ENCODE measurements around the gene PRICKLE2.

Gene PRICKLE2

DNA sequence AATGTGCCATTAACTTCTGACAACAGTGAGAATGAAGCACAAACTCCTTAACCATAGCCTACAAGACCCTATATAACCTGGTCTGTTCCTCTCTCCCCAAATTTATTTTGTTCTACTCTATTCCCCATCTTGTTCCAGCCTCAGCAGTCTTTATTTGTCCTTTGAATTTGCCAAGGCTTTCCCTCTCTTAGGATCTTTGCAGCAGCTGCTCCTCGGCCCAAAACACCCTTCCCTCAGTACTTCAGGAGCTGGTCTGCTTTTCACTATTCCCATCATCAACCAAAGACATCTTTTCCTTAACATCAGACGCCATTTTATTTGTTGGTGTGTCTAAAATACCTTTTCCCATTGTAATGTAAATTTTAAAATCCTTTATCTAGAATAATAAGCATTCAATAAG lies 10.2 kb downstream of the PRICKLE2 start:
- H3K4me1 ChIP-seq (ENCODE audit: control insufficient read depth, low read length): no peaks in the 10 kb centered on the region
- no peaks in the 10 kb centered on the region for H3K9me2 ChIP-seq (replicated peaks; ENCODE audit: control insufficient read depth, low read length)
- no peak overlapping the region for H3K4me2 ChIP-seq (ENCODE audit: low read length)
- H3K9me3 ChIP-seq (ENCODE audit: control insufficient read depth, insufficient read depth, low read length): no peaks in the 10 kb centered on the region
- no peak overlapping the region for H3K27ac ChIP-seq (ENCODE audit: low read depth, low read length)
- no peaks in the 10 kb centered on the region for H3F3A ChIP-seq (ENCODE audit: control insufficient read depth, insufficient read depth)
- no peaks in the 10 kb centered on the region for H4K20me1 ChIP-seq (ENCODE audit: control insufficient read depth, insufficient read depth, low read depth, low read length)
- no peaks in the 10 kb centered on the region for H3K36me3 ChIP-seq (ENCODE audit: control insufficient read depth, low read length)
- TF ChIP-seq EZH2phosphoT487 (IDR thresholded peaks at IDR 0.05; ENCODE audit: borderline replicate concordance, low read length): no peak
- TF ChIP-seq, protein P1, sequence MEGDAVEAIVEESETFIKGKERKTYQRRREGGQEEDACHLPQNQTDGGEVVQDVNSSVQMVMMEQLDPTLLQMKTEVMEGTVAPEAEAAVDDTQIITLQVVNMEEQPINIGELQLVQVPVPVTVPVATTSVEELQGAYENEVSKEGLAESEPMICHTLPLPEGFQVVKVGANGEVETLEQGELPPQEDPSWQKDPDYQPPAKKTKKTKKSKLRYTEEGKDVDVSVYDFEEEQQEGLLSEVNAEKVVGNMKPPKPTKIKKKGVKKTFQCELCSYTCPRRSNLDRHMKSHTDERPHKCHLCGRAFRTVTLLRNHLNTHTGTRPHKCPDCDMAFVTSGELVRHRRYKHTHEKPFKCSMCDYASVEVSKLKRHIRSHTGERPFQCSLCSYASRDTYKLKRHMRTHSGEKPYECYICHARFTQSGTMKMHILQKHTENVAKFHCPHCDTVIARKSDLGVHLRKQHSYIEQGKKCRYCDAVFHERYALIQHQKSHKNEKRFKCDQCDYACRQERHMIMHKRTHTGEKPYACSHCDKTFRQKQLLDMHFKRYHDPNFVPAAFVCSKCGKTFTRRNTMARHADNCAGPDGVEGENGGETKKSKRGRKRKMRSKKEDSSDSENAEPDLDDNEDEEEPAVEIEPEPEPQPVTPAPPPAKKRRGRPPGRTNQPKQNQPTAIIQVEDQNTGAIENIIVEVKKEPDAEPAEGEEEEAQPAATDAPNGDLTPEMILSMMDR (IDR thresholded peaks at IDR 0.05; ENCODE audit: low read depth, low read length, poor library complexity, severe bottlenecking): no peak
- no peaks in the 10 kb centered on the region; the same call in 1 of the 2 replicates for H3K27me3 ChIP-seq (ENCODE audit: control insufficient read depth, low read length)
- no peak overlapping the region for H3K4me3 ChIP-seq (ENCODE audit: low read length)
- H3K79me2 ChIP-seq (ENCODE audit: control insufficient read depth, low read length): no peaks in the 10 kb centered on the region

DNA sequence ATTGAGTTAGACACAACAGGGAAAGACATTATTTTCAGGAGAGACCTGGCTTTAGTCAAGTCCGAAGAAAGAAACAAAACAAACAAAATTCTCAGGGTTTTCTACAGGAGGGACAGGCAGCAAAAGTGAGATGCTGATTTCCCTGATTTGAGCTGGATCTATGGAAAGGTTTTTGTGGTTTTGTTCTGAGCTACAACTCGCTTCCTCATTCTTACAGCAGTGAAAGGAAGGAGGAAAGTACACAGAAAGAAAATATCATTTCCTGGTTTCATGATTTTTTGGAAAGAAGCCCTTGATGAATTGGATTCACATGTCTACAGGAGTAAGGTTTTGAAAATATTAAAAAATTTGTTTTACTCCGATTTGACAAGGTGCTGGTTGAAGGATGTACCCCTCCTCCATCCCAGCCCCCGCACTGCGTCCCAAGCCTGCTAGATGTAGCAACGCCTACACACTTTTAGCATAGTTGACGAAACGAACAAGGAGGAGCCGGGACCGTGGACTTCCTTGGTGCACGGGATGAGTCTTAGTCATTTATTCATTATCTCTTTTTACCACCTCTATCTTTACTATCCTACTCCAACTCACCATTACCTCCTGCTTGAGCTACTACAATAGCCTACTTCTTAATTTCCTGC lies 10.8 kb downstream of the PRICKLE2 start:
- Histone ChIP-seq H3K9me3 (ENCODE audit: control insufficient read depth, insufficient read depth, low read length) (no peaks in the 10 kb centered on the region), H3K9me2 (replicated peaks; ENCODE audit: control insufficient read depth, low read length) (no peaks in the 10 kb centered on the region), H4K20me1 (ENCODE audit: control insufficient read depth, insufficient read depth, low read depth, low read length) (no peaks in the 10 kb centered on the region), H3K4me2 (ENCODE audit: low read length) (no peak overlapping the region), H3K4me1 (ENCODE audit: control insufficient read depth, low read length) (no peaks in the 10 kb centered on the region), H3K4me3 (ENCODE audit: low read length) (no peak overlapping the region), H3F3A (ENCODE audit: control insufficient read depth, insufficient read depth) (no peaks in the 10 kb centered on the region), H3K79me2 (ENCODE audit: control insufficient read depth, low read length) (no peaks in the 10 kb centered on the region), H3K27me3 (ENCODE audit: control insufficient read depth, low read length) (no peaks in the 10 kb centered on the region; the same call in 1 of the 2 replicates), H3K27ac (ENCODE audit: low read depth, low read length) (no peak overlapping the region), H3K36me3 (ENCODE audit: control insufficient read depth, low read length) (no peaks in the 10 kb centered on the region)
- TF ChIP-seq, protein P1 (IDR thresholded peaks at IDR 0.05; ENCODE audit: low read depth, low read length, poor library complexity, severe bottlenecking): no peak

DNA sequence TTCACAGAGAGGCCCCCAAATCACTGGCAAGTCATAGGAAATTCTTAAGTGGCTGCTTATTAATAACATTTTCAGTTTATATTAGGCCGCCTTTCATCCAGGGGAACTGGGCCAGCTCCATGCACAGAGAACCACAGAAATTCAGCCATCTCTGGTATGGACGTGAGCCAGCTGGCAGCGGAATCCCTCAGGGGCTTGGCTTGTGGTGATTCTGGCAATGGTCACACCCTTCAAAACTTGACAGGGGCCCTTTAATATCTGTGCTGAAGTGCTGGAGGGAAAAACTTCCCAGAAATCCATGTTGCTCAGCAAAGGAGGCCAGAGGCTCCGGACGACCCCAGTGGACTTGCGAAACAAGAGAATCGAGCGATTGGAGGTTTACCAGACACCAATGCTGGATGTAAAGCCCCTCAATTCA lies 11.3 kb downstream of the PRICKLE2 start:
- no peaks in the 10 kb centered on the region for H4K20me1 ChIP-seq (ENCODE audit: control insufficient read depth, insufficient read depth, low read depth, low read length)
- H3K4me3 ChIP-seq (ENCODE audit: low read length): no peak overlapping the region
- H3K4me2 ChIP-seq (ENCODE audit: low read length): no peak overlapping the region
- H3K79me2 ChIP-seq (ENCODE audit: control insufficient read depth, low read length): no peaks in the 10 kb centered on the region
- H3K9me3 ChIP-seq (ENCODE audit: control insufficient read depth, insufficient read depth, low read length): no peaks in the 10 kb centered on the region
- no peaks in the 10 kb centered on the region for H3K27me3 ChIP-seq (ENCODE audit: control insufficient read depth, low read length)
- H3K36me3 ChIP-seq (ENCODE audit: control insufficient read depth, low read length): no peaks in the 10 kb centered on the region
- H3F3A ChIP-seq (ENCODE audit: control insufficient read depth, insufficient read depth): no peaks in the 10 kb centered on the region
- H3K9me2 ChIP-seq (replicated peaks; ENCODE audit: control insufficient read depth, low read length): no peaks in the 10 kb centered on the region
- H3K27ac ChIP-seq (ENCODE audit: low read depth, low read length): no peak overlapping the region
- no peaks in the 10 kb centered on the region for H3K4me1 ChIP-seq (ENCODE audit: control insufficient read depth, low read length)
- TF ChIP-seq, protein P1 (IDR thresholded peaks at IDR 0.05; ENCODE audit: low read depth, low read length, poor library complexity, severe bottlenecking): no peak
- TF ChIP-seq EZH2phosphoT487 (IDR thresholded peaks at IDR 0.05; ENCODE audit: borderline replicate concordance, low read length): no peak

All from DOHH2 (cell line).